K562 (cell line): Measurements from ENCODE around the gene ATP4B. TPM values are rescaled to one million over a fixed set of nuclear protein-coding genes. Genes with fewer than 3 reads are reported as not detected.

Experiments
- ATAC-seq: fragments of 200-7000 bp; cut with Tn5 transposase; 3 replicates; pipeline ENCODE4 v1.9.1; 2020; ENCODE audit warnings: moderate library complexity
- BruUV-seq: library from RNA; stranded (reverse); fragments of 400-500 nt; replicated peaks from 2 replicates; lab custom pipeline; 2021; lab: Mats Ljungman, UMichigan
- CTCF ChIA-PET: fragments of 300-600 bp; formaldehyde crosslinking; extraction: SDS; loops from one replicate; lab custom pipeline; 2021; ENCODE audit warnings: low intra/inter-chr PET ratio; lab: Yijun Ruan, JAX
- POLR2A ChIA-PET: fragments of 300-600, 350-650 bp; sonication (Branson Sonifier 250); formaldehyde crosslinking; extraction: SDS; loops from one replicate; lab custom pipeline; 2021; ENCODE audit warnings: antibody characterized with exemption, inconsistent platforms; lab: Yijun Ruan, JAX
- DNase-seq, 4 experiments: peaks; one replicate each; pipeline versions ENCODE4 v3.0.0 to v3.0.0-alpha.2; 2011 to 2018; ENCODE audit warnings: low spot score in 3 of 4, mixed read lengths in 3 of 4; ENCODE audit errors: extremely low read depth in 1 of 4
- FAIRE-seq: peaks from 2 replicates; lab custom pipeline; 2011; peaks lifted over from hg19 to GRCh38; lab: Jason Lieb, UNC
- H2AFZ ChIP-seq: 2 replicates; pipeline ENCODE4 v1.6.0; 2011; ENCODE audit warnings: low read depth, low read length, control low read depth, inconsistent platforms
- H3K27ac ChIP-seq: fragments of 200-600 bp; 3 replicates; pipeline ENCODE4 v1.8.0; 2011; ENCODE audit warnings: low read depth, mild to moderate bottlenecking, control low read depth, inconsistent platforms, low read length, moderate library complexity, mixed read lengths; ENCODE audit errors: extremely low read depth
- H3K27me3 ChIP-seq, 2 experiments: fragments of 300-600 bp in 1 of 2; 2 replicates in 1 of 2; 3 replicates in 1 of 2; pipeline versions ENCODE4 v1.6.0 to v1.8.0; 2011; ENCODE audit warnings: inconsistent platforms in 2 of 2, low read length in 2 of 2, mild to moderate bottlenecking in 1 of 2, mixed read lengths in 1 of 2, moderate library complexity in 1 of 2; ENCODE audit not compliant: control insufficient read depth in 2 of 2, insufficient read depth in 2 of 2
- H3K36me3 ChIP-seq: fragments of 300-600 bp; 3 replicates; pipeline ENCODE4 v1.8.0; 2011; ENCODE audit warnings: mild to moderate bottlenecking, low read length, inconsistent platforms; ENCODE audit not compliant: control insufficient read depth, insufficient read depth
- H3K4me1 ChIP-seq, 2 experiments: fragments of 200-600 bp in 1 of 2; replicated peaks in 1 of 2; 2 replicates in 1 of 2; 3 replicates in 1 of 2; pipeline versions ENCODE4 v1.5.1 to v1.8.0; 2011; ENCODE audit warnings: inconsistent platforms in 2 of 2, low read length in 2 of 2, mild to moderate bottlenecking in 1 of 2, mixed read lengths in 1 of 2, moderate library complexity in 1 of 2; ENCODE audit not compliant: control insufficient read depth in 2 of 2, insufficient read depth in 2 of 2
- H3K4me2 ChIP-seq: 2 replicates; pipeline ENCODE4 v1.6.1; 2011; ENCODE audit warnings: low read length, control low read depth, inconsistent platforms, mixed read lengths; ENCODE audit not compliant: insufficient read depth
- H3K4me3 ChIP-seq: fragments of 200-600 bp; sonication (generic), shearing (Covaris generic); 2 replicates; pipeline ENCODE4 v1.5.1; 2016; ENCODE audit warnings: control low read depth, inconsistent platforms
- H3K79me2 ChIP-seq: fragments of 200-600 bp; 3 replicates; pipeline ENCODE4 v1.8.0; 2011; ENCODE audit warnings: low read length, inconsistent platforms; ENCODE audit not compliant: control insufficient read depth, insufficient read depth
- H3K9ac ChIP-seq, 2 experiments: 2 replicates each; pipeline versions ENCODE4 v1.6.0 to v1.6.1; 2011; ENCODE audit warnings: low read depth in 2 of 2, low read length in 2 of 2, control low read depth in 1 of 2, inconsistent platforms in 1 of 2, mild to moderate bottlenecking in 1 of 2, mixed read lengths in 1 of 2; ENCODE audit not compliant: insufficient read depth in 1 of 2
- H3K9me1 ChIP-seq: one replicate; pipeline ENCODE4 v1.6.0; 2011; ENCODE audit warnings: inconsistent platforms, mild to moderate bottlenecking, low read length, moderate library complexity; ENCODE audit not compliant: control insufficient read depth, insufficient read depth
- H3K9me3 ChIP-seq: replicated peaks from 2 replicates; pipeline ENCODE4 v1.5.1; 2011; ENCODE audit warnings: low read depth, low read length, inconsistent platforms; ENCODE audit not compliant: control insufficient read depth, insufficient read depth
- H4K20me1 ChIP-seq: replicated peaks from 2 replicates; pipeline ENCODE4 v1.6.1; 2011; ENCODE audit warnings: low read length, inconsistent platforms, mixed read lengths; ENCODE audit not compliant: control insufficient read depth, insufficient read depth
- NFYB ChIP-seq: IDR thresholded peaks from 2 replicates; pipeline ENCODE4 v1.6.1; 2011; ENCODE audit warnings: mild to moderate bottlenecking, moderate library complexity; ENCODE audit not compliant: insufficient read length; ENCODE audit errors: extremely low read depth
- POLR2G ChIP-seq: fragments of 200-400 bp; formaldehyde crosslinking; IDR thresholded peaks from 2 replicates; pipeline ENCODE4 v1.6.1; 2017; ENCODE audit warnings: low read depth, mild to moderate bottlenecking, antibody characterized with exemption, low read length, moderate library complexity
- ZNF134 ChIP-seq: fragments of 250-450 bp; sonication (Bioruptor Pico); conservative IDR thresholded peaks from 2 replicates; pipeline ENCODE4 v1.4.0; 2020
- WGBS: fragments of 100-300 bp; shearing (Covaris generic); methylation state at CpG from one replicate; pipeline ENCODE4 v1.1.6; 2016; ENCODE audit warnings: low coverage, mixed read lengths; ENCODE audit not compliant: insufficient coverage; ENCODE audit errors: missing lambda C conversion rate; 5-methylcytosine and 5-hydroxymethylcytosine counted together
- in situ Hi-C: fragments of 300-500 bp; cut with MboI; formaldehyde crosslinking; loops from 4 replicates; pipeline ENCODE4 v1.15.0; 2018; ENCODE audit warnings: inconsistent platforms, mixed read lengths
- intact Hi-C: fragments of 100-400 bp; cut with micrococcal nuclease; formaldehyde crosslinking; loops from 2 replicates; pipeline ENCODE4 v1.14.2; 2022
- polyA plus RNA-seq, 8 experiments: library from polyadenylated mRNA; depleted of rRNA in 4 of 8; stranded (reverse) in 5 of 8; unstranded in 3 of 8; fragments of >200 nt; fragmentation: Nextera tagmentation in 2 of 8; fragmentation: Illumina TruSeq in 1 of 8; extraction: Ambion mirVana in 2 of 8; extraction: Trizol in 1 of 8; gene quantifications; 2 replicates each; pipeline versions ENCODE4 v1.2.1 to v1.2.3, GENCODE V29; 2011 to 2014; ENCODE audit warnings: inconsistent platforms in 1 of 8, missing spikeins in 1 of 8
- total RNA-seq, 7 experiments: library from RNA; depleted of rRNA in 6 of 7; stranded (reverse); fragments of >200 nt in 6 of 7; fragmentation: Illumina TruSeq in 2 of 7; extraction: Trizol in 2 of 7; gene quantifications; 2 replicates each; pipeline versions ENCODE4 v1.2.1 to v1.2.3, GENCODE V29; 2011 to 2021; ENCODE audit warnings: low replicate concordance in 1 of 7

The ATP4B gene
- total and polyA plus RNA-seq, 9 of the 15 experiments (the other 6 are each of a cell fraction or from before 2014, with no cell fraction given): not detected

GRCh38 chr13:113623491-113624234 is 34.3 kb downstream of the ATP4B start:
- Histone ChIP-seq H3K4me3 (no peak overlapping the region), H3K9me1 (no peaks in the 10 kb centered on the region), H3K27me3 (no peaks in the 10 kb centered on the region), H2AFZ (no peak overlapping the region)
- no peak for TF ChIP-seq ZNF134 (CRISPR knock-in tag)
- 0 out of 2 replicates have a peak, but pooled peaks have one; percentile 17 for TF ChIP-seq POLR2G
- no peak for TF ChIP-seq NFYB
- TF ChIP-seq, all 486 proteins: peak for 1
- Histone ChIP-seq H4K20me1 (no peaks in the 10 kb centered on the region), H3K79me2 (peaks cover 59% of the 10 kb centered on the region), H3K4me1 (no peaks in the 10 kb centered on the region), H3K9me3 (no peaks in the 10 kb centered on the region), H3K4me2 (no peak overlapping the region), H3K36me3 (peaks cover 69% of the 10 kb centered on the region; the same call in 2 of the 3 replicates), H3K9ac (no peak overlapping the region), H3K27ac (no peak overlapping the region)
- CTCF ChIA-PET: no interaction called here
- 100% methylated on average over 1 of the region's 20 CpGs for WGBS
- no TSS peak for BruUV-seq
- intact Hi-C loops: no loop called here
- ATAC-seq: no peak
- no peak for DNase-seq
- POLR2A ChIA-PET: interaction anchor here (0.6 kb wide), 1 partner anchor 8 kb away, joined by 3 read pairs; no protein-coding TSS in a partner anchor
- in situ Hi-C loops: no loop called here
- FAIRE-seq: no peak
